Ureter (tissue), 1 donor: Measurements from ENCODE around the gene BMP7. TPM values are rescaled to one million over a fixed set of nuclear protein-coding genes. Genes with fewer than 3 reads are reported as not detected.
"Not testable (repeated sequence)": the region's sequence is repeated elsewhere in the genome, so short reads cannot be mapped to it uniquely, and the experiment has no call there.

Source experiments
- DNase-seq: peaks from one replicate; pipeline ENCODE4 v3.0.0-alpha.2; 2020; ENCODE audit warnings: low spot score
- total RNA-seq: library from RNA; stranded (reverse); gene quantifications from one replicate; pipeline ENCODE4 v1.2.4, GENCODE V29; 2023
- donor health status: DM: yes; HTN: yes; CAD: no.

The BMP7 gene
- total RNA-seq, 1 donor from 2014 or later: 32.0 TPM

GRCh38 chr20:57287901-57288300 is 21.5 kb upstream of the BMP7 start:
- DNase-seq: no peak

- DNase-seq: no peak
Measured at GRCh38 chr20:57287007-57287880, 20.8 kb upstream of the BMP7 start.

- no peak for DNase-seq
Measured at GRCh38 chr20:57283860-57284259, 17.4 kb upstream of the BMP7 start.

GRCh38 chr20:57282670-57283361 is 16.4 kb upstream of the BMP7 start:
- no peak for DNase-seq

- no peak for DNase-seq
Measured at GRCh38 chr20:57281900-57282299, 15.5 kb upstream of the BMP7 start.

- no peak for DNase-seq
Measured at GRCh38 chr20:57280221-57280620, 13.8 kb upstream of the BMP7 start.

GRCh38 chr20:57279548-57279947 is 13.1 kb upstream of the BMP7 start:
- DNase-seq: not testable (repeated sequence)

GRCh38 chr20:57278457-57278856 is 12.0 kb upstream of the BMP7 start:
- DNase-seq: no peak

- DNase-seq: no peak
Measured at GRCh38 chr20:57277398-57278105, 11.1 kb upstream of the BMP7 start.

GRCh38 chr20:57276221-57276620 is 9.8 kb upstream of the BMP7 start:
- no peak for DNase-seq

- no peak for DNase-seq
Measured at GRCh38 chr20:57275813-57276212, 9.4 kb upstream of the BMP7 start.

- DNase-seq: no peak
Measured at GRCh38 chr20:57275334-57275733, 8.9 kb upstream of the BMP7 start.

GRCh38 chr20:57274846-57275245 is 8.4 kb upstream of the BMP7 start:
- DNase-seq: no peak

- DNase-seq: no peak
Measured at GRCh38 chr20:57274299-57274698, 7.9 kb upstream of the BMP7 start.

GRCh38 chr20:57272883-57273535 is 6.6 kb upstream of the BMP7 start:
- no peak for DNase-seq

GRCh38 chr20:57270204-57270984 is 4.0 kb upstream of the BMP7 start:
- DNase-seq: no peak

- DNase-seq: no peak
Measured at GRCh38 chr20:57269148-57269984, 2.9 kb upstream of the BMP7 start.

- no peak for DNase-seq
Measured at GRCh38 chr20:57268399-57269076, 2.1 kb upstream of the BMP7 start.

- DNase-seq: no peak
Measured at GRCh38 chr20:57267158-57267821, 849 bp upstream of the BMP7 start.
